ENCODE measurements around the gene TCP1.
"Not testable (repeated sequence)": the region's sequence is repeated elsewhere in the genome, so short reads cannot be mapped to it uniquely, and the experiment has no call there.

DNA sequence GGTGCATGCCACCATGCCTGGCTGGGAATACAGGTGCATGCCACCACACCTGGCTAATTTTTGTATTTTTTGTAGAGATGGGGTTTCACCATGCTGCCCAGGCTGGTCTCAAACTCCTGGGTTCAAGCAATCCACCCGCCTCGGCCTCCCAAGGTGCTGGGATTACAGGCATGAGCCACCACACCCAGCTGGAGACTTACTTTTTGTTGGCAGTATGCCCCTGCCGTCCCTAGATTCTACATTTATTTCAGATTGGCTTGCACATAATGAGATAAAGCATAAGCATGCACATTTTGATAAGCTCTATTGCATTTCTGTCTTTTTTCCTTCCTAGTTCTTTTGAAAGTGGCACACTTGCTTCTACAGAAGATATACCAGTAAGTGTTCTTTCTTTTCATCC, 27.4 kb upstream of the TCP1 start:
- TF ChIP-seq, protein P1, sequence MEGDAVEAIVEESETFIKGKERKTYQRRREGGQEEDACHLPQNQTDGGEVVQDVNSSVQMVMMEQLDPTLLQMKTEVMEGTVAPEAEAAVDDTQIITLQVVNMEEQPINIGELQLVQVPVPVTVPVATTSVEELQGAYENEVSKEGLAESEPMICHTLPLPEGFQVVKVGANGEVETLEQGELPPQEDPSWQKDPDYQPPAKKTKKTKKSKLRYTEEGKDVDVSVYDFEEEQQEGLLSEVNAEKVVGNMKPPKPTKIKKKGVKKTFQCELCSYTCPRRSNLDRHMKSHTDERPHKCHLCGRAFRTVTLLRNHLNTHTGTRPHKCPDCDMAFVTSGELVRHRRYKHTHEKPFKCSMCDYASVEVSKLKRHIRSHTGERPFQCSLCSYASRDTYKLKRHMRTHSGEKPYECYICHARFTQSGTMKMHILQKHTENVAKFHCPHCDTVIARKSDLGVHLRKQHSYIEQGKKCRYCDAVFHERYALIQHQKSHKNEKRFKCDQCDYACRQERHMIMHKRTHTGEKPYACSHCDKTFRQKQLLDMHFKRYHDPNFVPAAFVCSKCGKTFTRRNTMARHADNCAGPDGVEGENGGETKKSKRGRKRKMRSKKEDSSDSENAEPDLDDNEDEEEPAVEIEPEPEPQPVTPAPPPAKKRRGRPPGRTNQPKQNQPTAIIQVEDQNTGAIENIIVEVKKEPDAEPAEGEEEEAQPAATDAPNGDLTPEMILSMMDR (IDR thresholded peaks at IDR 0.05): not testable (repeated sequence)
- not testable (repeated sequence) for TF ChIP-seq POLR2A (IDR thresholded peaks at IDR 0.05)

Data from lower leg skin (tissue), 3 donors.